ENCODE data around the gene PCYT1B.
A peak's percentile ranks its signal among the peaks of the same experiment; 100 is the strongest.

Gene PCYT1B

GRCh38 chrX:24647257-24648058 is at the start of gene PCYT1B:
PCYT1B (minus strand) TSS chrX:24647347; CDS start chrX:24647105, 242 bp downstream.
- H3K27me3 Mint-ChIP-seq, result peaks cover 63% of the 10 kb centered on the region
- H3K4me3 Mint-ChIP-seq, result peak within 1 kb of the TSS; percentile 62
- peaks cover 16% of the 10 kb centered on the region for H3K4me1 Mint-ChIP-seq (ENCODE audit: low read depth)
- H3K36me3 Mint-ChIP-seq (ENCODE audit: low read depth), result no peaks in the 10 kb centered on the region
- peak; percentile 66 for DNase-seq
- H3K27ac Mint-ChIP-seq, result no peak within 1 kb of the TSS
- no peaks in the 10 kb centered on the region for H3K9me3 Mint-ChIP-seq

- peaks cover 31% of the 10 kb centered on the region for H3K4me1 Mint-ChIP-seq (ENCODE audit: low read depth)
Measured at GRCh38 chrX:24696294-24696693, 49.1 kb upstream of the PCYT1B start.

GRCh38 chrX:24694825-24695224 is 47.7 kb upstream of the PCYT1B start:
- Mint-ChIP-seq H3K27me3 (peaks cover 22% of the 10 kb centered on the region), H3K27ac (peak overlapping the region; percentile 96), H3K36me3 (ENCODE audit: low read depth) (peaks cover 43% of the 10 kb centered on the region), H3K9me3 (no peaks in the 10 kb centered on the region), H3K4me1 (ENCODE audit: low read depth) (peaks cover 31% of the 10 kb centered on the region), H3K4me3 (peak overlapping the region; percentile 90)
- DNase-seq, result no peak

More at GRCh38 chrX:24696294-24696693, 49.1 kb upstream of the PCYT1B start:
- DNase-seq, result no peak
- no peak overlapping the region for H3K4me3 Mint-ChIP-seq
- no peaks in the 10 kb centered on the region for H3K9me3 Mint-ChIP-seq
- H3K36me3 Mint-ChIP-seq (ENCODE audit: low read depth), result peaks cover 57% of the 10 kb centered on the region
- H3K27me3 Mint-ChIP-seq, result peaks cover 17% of the 10 kb centered on the region
- H3K27ac Mint-ChIP-seq, result no peak overlapping the region

GRCh38 chrX:24693453-24694202 is 46.5 kb upstream of the PCYT1B start, which contains the start of gene POLA1:
POLA1 (plus strand) TSS chrX:24693918; CDS start chrX:24693962, 44 bp downstream.
- Mint-ChIP-seq H3K4me1 (ENCODE audit: low read depth) (peaks cover 29% of the 10 kb centered on the region), H3K36me3 (ENCODE audit: low read depth) (peaks cover 31% of the 10 kb centered on the region), H3K27me3 (peaks cover 25% of the 10 kb centered on the region), H3K27ac (peak within 1 kb of the TSS; percentile 96), H3K9me3 (no peaks in the 10 kb centered on the region), H3K4me3 (peak within 1 kb of the TSS; percentile 90)
- peak; percentile 83 for DNase-seq

- Mint-ChIP-seq H3K4me1 (ENCODE audit: low read depth) (peaks cover 25% of the 10 kb centered on the region), H3K4me3 (no peak overlapping the region), H3K9me3 (no peaks in the 10 kb centered on the region), H3K27ac (no peak overlapping the region), H3K36me3 (ENCODE audit: low read depth) (peaks cover 27% of the 10 kb centered on the region), H3K27me3 (peaks cover 31% of the 10 kb centered on the region)
- no peak for DNase-seq
Measured at GRCh38 chrX:24692305-24692704, 45.2 kb upstream of the PCYT1B start.

GRCh38 chrX:24684048-24684447 is 36.9 kb upstream of the PCYT1B start:
- peaks cover 11% of the 10 kb centered on the region for H3K9me3 Mint-ChIP-seq

GRCh38 chrX:24682739-24683432 is 35.7 kb upstream of the PCYT1B start:
- peak; percentile 32 for DNase-seq
- H3K4me1 Mint-ChIP-seq (ENCODE audit: low read depth), result peaks cover 28% of the 10 kb centered on the region
- peak overlapping the region; percentile 43 for H3K4me3 Mint-ChIP-seq

More at GRCh38 chrX:24684048-24684447, 36.9 kb upstream of the PCYT1B start:
- peaks cover 54% of the 10 kb centered on the region for H3K27me3 Mint-ChIP-seq
- no peaks in the 10 kb centered on the region for H3K36me3 Mint-ChIP-seq (ENCODE audit: low read depth)
- no peak overlapping the region for H3K4me3 Mint-ChIP-seq
- no peak for DNase-seq
- peaks cover 28% of the 10 kb centered on the region for H3K4me1 Mint-ChIP-seq (ENCODE audit: low read depth)
- H3K27ac Mint-ChIP-seq, result no peak overlapping the region

GRCh38 chrX:24676403-24677024 is 29.4 kb upstream of the PCYT1B start:
- H3K9me3 Mint-ChIP-seq, result no peaks in the 10 kb centered on the region
- H3K27ac Mint-ChIP-seq, result no peak overlapping the region
- no peak for DNase-seq

More at GRCh38 chrX:24682739-24683432, 35.7 kb upstream of the PCYT1B start:
- H3K36me3 Mint-ChIP-seq (ENCODE audit: low read depth), result no peaks in the 10 kb centered on the region
- peaks cover 11% of the 10 kb centered on the region for H3K9me3 Mint-ChIP-seq
- H3K27ac Mint-ChIP-seq, result peak overlapping the region; percentile 92
- H3K27me3 Mint-ChIP-seq, result peaks cover 61% of the 10 kb centered on the region

GRCh38 chrX:24673424-24673823 is 26.3 kb upstream of the PCYT1B start:
- H3K36me3 Mint-ChIP-seq (ENCODE audit: low read depth), result no peaks in the 10 kb centered on the region
- H3K27me3 Mint-ChIP-seq, result peaks cover 38% of the 10 kb centered on the region
- no peaks in the 10 kb centered on the region for H3K4me1 Mint-ChIP-seq (ENCODE audit: low read depth)

More at GRCh38 chrX:24676403-24677024, 29.4 kb upstream of the PCYT1B start:
- H3K4me3 Mint-ChIP-seq, result no peak overlapping the region
- no peaks in the 10 kb centered on the region for H3K36me3 Mint-ChIP-seq (ENCODE audit: low read depth)
- peaks cover 62% of the 10 kb centered on the region for H3K27me3 Mint-ChIP-seq
- peaks cover 2% of the 10 kb centered on the region for H3K4me1 Mint-ChIP-seq (ENCODE audit: low read depth)

GRCh38 chrX:24672701-24673190 is 25.6 kb upstream of the PCYT1B start:
- H3K9me3 Mint-ChIP-seq, result no peaks in the 10 kb centered on the region
- no peaks in the 10 kb centered on the region for H3K4me1 Mint-ChIP-seq (ENCODE audit: low read depth)
- no peak overlapping the region for H3K4me3 Mint-ChIP-seq

More at GRCh38 chrX:24673424-24673823, 26.3 kb upstream of the PCYT1B start:
- no peak overlapping the region for H3K4me3 Mint-ChIP-seq
- H3K9me3 Mint-ChIP-seq, result no peaks in the 10 kb centered on the region
- no peak overlapping the region for H3K27ac Mint-ChIP-seq
- no peak for DNase-seq

GRCh38 chrX:24668111-24668510 is 21.0 kb upstream of the PCYT1B start:
- Mint-ChIP-seq H3K36me3 (ENCODE audit: low read depth) (no peaks in the 10 kb centered on the region), H3K9me3 (no peaks in the 10 kb centered on the region), H3K27ac (no peak overlapping the region), H3K4me1 (ENCODE audit: low read depth) (no peaks in the 10 kb centered on the region), H3K4me3 (no peak overlapping the region), H3K27me3 (peaks cover 37% of the 10 kb centered on the region)
- no peak for DNase-seq

More at GRCh38 chrX:24672701-24673190, 25.6 kb upstream of the PCYT1B start:
- H3K27ac Mint-ChIP-seq, result no peak overlapping the region
- H3K27me3 Mint-ChIP-seq, result peaks cover 39% of the 10 kb centered on the region
- DNase-seq, result no peak
- no peaks in the 10 kb centered on the region for H3K36me3 Mint-ChIP-seq (ENCODE audit: low read depth)

- H3K36me3 Mint-ChIP-seq (ENCODE audit: low read depth), result no peaks in the 10 kb centered on the region
- peaks cover 45% of the 10 kb centered on the region for H3K27me3 Mint-ChIP-seq
- no peak for DNase-seq
- H3K27ac Mint-ChIP-seq, result no peak overlapping the region
- H3K4me3 Mint-ChIP-seq, result no peak overlapping the region
- H3K4me1 Mint-ChIP-seq (ENCODE audit: low read depth), result no peaks in the 10 kb centered on the region
- no peaks in the 10 kb centered on the region for H3K9me3 Mint-ChIP-seq
Measured at GRCh38 chrX:24662352-24662751, 15.2 kb upstream of the PCYT1B start.

GRCh38 chrX:24661292-24661691 is 14.1 kb upstream of the PCYT1B start:
- Mint-ChIP-seq H3K27ac (no peak overlapping the region), H3K4me3 (no peak overlapping the region), H3K4me1 (ENCODE audit: low read depth) (no peaks in the 10 kb centered on the region), H3K36me3 (ENCODE audit: low read depth) (no peaks in the 10 kb centered on the region), H3K27me3 (peaks cover 37% of the 10 kb centered on the region), H3K9me3 (no peaks in the 10 kb centered on the region)
- no peak for DNase-seq

GRCh38 chrX:24659646-24660045 is 12.5 kb upstream of the PCYT1B start:
- H3K27me3 Mint-ChIP-seq, result peaks cover 38% of the 10 kb centered on the region
- H3K9me3 Mint-ChIP-seq, result no peaks in the 10 kb centered on the region
- H3K27ac Mint-ChIP-seq, result no peak overlapping the region
- no peaks in the 10 kb centered on the region for H3K36me3 Mint-ChIP-seq (ENCODE audit: low read depth)
- no peaks in the 10 kb centered on the region for H3K4me1 Mint-ChIP-seq (ENCODE audit: low read depth)
- no peak for DNase-seq
- no peak overlapping the region for H3K4me3 Mint-ChIP-seq
